Mammary epithelial cell (primary cell): ENCODE results near the gene KCNJ18.
"Not testable (repeated sequence)": the region's sequence is repeated elsewhere in the genome, so short reads cannot be mapped to it uniquely, and the experiment has no call there.

Source experiments
- EZH2 ChIP-seq: IDR thresholded peaks from 2 replicates; pipeline ENCODE4 v1.6.1; 2012; ENCODE audit warnings: low read length, inconsistent platforms, borderline replicate concordance
- TF ChIP-seq, protein P1 (sequence below), 2 donors: IDR thresholded peaks in 1 of 2; conservative IDR thresholded peaks in 1 of 2; 2 replicates each; pipeline ENCODE4 v1.5.1; 2011 to 2012; ENCODE audit warnings: inconsistent platforms in 2 of 2, low read length in 2 of 2, mild to moderate bottlenecking in 2 of 2, control low read depth in 1 of 2, low read depth in 1 of 2; ENCODE audit not compliant: insufficient read depth in 1 of 2; ENCODE audit errors: extremely low read depth in 1 of 2

DNA sequence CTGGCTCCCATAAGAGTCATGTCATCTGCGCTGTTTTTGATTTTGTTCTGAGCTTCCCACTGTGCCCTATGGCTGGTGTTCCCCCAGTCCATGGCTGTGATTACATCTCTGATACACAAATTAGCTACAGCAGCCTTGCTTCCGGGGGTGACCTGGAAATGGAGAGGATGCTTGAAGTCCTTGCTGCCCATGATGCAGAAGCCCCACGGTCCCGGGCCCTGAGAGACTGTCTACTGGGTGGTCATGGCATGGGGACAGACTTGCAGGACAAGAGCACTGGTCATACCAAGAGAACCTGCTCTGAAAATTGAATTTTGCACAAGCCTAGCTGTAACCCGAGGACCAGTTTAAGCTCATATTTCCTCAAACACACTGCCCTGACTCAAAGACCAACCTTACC lies 38.8 kb downstream of the KCNJ18 start:
- TF ChIP-seq, protein P1, sequence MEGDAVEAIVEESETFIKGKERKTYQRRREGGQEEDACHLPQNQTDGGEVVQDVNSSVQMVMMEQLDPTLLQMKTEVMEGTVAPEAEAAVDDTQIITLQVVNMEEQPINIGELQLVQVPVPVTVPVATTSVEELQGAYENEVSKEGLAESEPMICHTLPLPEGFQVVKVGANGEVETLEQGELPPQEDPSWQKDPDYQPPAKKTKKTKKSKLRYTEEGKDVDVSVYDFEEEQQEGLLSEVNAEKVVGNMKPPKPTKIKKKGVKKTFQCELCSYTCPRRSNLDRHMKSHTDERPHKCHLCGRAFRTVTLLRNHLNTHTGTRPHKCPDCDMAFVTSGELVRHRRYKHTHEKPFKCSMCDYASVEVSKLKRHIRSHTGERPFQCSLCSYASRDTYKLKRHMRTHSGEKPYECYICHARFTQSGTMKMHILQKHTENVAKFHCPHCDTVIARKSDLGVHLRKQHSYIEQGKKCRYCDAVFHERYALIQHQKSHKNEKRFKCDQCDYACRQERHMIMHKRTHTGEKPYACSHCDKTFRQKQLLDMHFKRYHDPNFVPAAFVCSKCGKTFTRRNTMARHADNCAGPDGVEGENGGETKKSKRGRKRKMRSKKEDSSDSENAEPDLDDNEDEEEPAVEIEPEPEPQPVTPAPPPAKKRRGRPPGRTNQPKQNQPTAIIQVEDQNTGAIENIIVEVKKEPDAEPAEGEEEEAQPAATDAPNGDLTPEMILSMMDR (conservative IDR thresholded peaks at IDR 0.05 in 1 of 2, IDR thresholded peaks at IDR 0.05 in 1 of 2; ENCODE audit: extremely low read depth in 1 of 2, insufficient read depth in 1 of 2, low read depth in 1 of 2, low read length in 2 of 2): not testable (repeated sequence)
- not testable (repeated sequence) for TF ChIP-seq EZH2
